ENCODE measurements around the gene P2RX3.

DNA sequence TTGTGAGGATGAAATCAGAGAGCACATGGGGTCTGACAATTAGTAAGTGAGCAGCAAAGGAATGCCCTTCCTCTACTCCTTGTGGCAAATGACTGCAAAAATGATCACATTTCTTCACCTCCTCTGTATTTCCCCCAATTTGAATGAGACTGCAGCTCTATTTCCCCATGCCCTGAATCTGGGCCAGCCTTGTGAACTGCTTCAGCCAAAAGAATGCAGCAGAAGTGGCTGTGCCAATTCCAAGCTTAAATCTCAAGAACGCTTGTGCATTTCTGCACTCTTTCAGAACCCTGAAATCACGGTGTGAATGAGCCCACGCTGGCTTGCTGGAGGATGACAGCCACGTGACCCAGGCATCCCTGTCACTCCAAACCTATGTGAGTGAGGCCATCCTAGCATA, 78.9 kb downstream of the P2RX3 start:
- TF ChIP-seq POLR2A (IDR thresholded peaks at IDR 0.05) (no peak), CTCF (IDR thresholded peaks at IDR 0.05) (no peak)
